ENCODE results near the gene LAMA5.

The LAMA5 gene

DNA sequence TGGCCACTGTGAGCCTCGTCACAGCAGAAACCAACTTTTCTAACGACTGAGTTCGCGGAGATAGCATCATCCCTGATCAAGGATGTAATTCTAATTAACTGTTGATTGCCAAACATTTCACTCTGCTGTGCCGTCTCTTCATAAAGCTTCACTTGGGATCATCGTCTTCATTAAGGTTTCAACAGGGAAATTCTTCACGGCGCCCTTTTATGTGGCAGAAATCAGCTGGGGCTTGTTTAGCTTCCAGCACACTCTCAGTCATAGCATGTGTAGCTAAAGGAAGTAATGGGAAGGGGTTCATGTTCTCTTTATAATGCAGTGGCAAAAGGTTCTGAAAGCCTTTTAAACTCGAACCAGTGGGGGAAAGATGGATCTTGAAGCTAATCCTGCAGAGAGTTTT is 73.2 kb downstream of the LAMA5 start:
- no peaks in the 10 kb centered on the region for H3K79me2 ChIP-seq (ENCODE audit: insufficient read depth, low read depth)
- H3K27ac ChIP-seq = no peak overlapping the region
- TF ChIP-seq, protein P1, sequence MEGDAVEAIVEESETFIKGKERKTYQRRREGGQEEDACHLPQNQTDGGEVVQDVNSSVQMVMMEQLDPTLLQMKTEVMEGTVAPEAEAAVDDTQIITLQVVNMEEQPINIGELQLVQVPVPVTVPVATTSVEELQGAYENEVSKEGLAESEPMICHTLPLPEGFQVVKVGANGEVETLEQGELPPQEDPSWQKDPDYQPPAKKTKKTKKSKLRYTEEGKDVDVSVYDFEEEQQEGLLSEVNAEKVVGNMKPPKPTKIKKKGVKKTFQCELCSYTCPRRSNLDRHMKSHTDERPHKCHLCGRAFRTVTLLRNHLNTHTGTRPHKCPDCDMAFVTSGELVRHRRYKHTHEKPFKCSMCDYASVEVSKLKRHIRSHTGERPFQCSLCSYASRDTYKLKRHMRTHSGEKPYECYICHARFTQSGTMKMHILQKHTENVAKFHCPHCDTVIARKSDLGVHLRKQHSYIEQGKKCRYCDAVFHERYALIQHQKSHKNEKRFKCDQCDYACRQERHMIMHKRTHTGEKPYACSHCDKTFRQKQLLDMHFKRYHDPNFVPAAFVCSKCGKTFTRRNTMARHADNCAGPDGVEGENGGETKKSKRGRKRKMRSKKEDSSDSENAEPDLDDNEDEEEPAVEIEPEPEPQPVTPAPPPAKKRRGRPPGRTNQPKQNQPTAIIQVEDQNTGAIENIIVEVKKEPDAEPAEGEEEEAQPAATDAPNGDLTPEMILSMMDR (conservative IDR thresholded peaks at IDR 0.05; ENCODE audit: low read depth, low read length) = no peak
- no peak overlapping the region for H3K9ac ChIP-seq
- H3K4me3 ChIP-seq (IDR thresholded peaks at IDR 0.05; ENCODE audit: insufficient read depth, low read depth, low read length) = no peak overlapping the region
- no peaks in the 10 kb centered on the region for H3K27me3 ChIP-seq (ENCODE audit: insufficient read depth, low read depth)
- H3K4me1 ChIP-seq (ENCODE audit: low read depth, poor library complexity, severe bottlenecking) = no peaks in the 10 kb centered on the region
- no peaks in the 10 kb centered on the region for H3K36me3 ChIP-seq (ENCODE audit: insufficient read depth)
- no peak overlapping the region for H2AFZ ChIP-seq (ENCODE audit: low read depth)
- H4K20me1 ChIP-seq (ENCODE audit: insufficient read depth) = no peaks in the 10 kb centered on the region
- H3K4me2 ChIP-seq = no peak overlapping the region

DNA sequence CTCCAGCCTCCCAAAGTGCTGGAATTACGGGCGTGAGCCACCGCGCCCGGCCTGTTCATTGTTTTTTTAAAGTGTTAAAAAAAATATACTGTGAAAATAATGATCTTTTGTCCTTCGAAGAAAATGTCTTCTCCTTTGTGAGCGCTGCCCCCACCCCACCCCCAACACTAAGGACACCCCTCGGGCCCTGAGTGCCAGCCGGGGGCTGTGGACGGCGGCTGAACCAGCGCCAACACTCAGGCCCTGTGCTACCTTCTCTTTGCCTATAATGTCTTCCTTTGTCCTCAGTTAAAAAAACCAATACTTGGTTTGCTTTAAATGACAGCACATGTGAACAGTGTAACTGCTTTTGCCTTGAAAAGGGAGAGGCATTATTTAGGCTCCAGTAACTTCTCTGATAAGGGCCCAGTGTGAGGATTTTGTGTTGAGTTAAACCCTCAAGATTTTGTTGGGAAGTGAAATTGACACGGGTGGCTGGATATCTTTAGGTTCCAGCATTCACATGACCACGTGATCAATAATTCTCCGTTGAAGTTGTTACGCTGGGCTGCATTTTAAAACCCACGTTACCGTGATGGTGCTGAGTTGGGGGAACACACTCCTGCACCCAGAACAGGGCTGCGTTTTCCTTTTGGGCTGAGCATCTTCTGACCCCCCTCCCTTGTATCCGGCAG is 73.9 kb downstream of the LAMA5 start:
- Histone ChIP-seq H3K4me1 (ENCODE audit: low read depth, poor library complexity, severe bottlenecking) (no peaks in the 10 kb centered on the region), H3K4me3 (IDR thresholded peaks at IDR 0.05; ENCODE audit: insufficient read depth, low read depth, low read length) (no peak overlapping the region), H3K4me2 (no peak overlapping the region), H3K27me3 (ENCODE audit: insufficient read depth, low read depth) (no peaks in the 10 kb centered on the region), H3K36me3 (ENCODE audit: insufficient read depth) (no peaks in the 10 kb centered on the region), H3K27ac (no peak overlapping the region), H2AFZ (ENCODE audit: low read depth) (no peak overlapping the region), H3K79me2 (ENCODE audit: insufficient read depth, low read depth) (no peaks in the 10 kb centered on the region), H3K9ac (no peak overlapping the region), H4K20me1 (ENCODE audit: insufficient read depth) (no peaks in the 10 kb centered on the region)
- TF ChIP-seq, protein P1 (conservative IDR thresholded peaks at IDR 0.05; ENCODE audit: low read depth, low read length) = no peak

DNA sequence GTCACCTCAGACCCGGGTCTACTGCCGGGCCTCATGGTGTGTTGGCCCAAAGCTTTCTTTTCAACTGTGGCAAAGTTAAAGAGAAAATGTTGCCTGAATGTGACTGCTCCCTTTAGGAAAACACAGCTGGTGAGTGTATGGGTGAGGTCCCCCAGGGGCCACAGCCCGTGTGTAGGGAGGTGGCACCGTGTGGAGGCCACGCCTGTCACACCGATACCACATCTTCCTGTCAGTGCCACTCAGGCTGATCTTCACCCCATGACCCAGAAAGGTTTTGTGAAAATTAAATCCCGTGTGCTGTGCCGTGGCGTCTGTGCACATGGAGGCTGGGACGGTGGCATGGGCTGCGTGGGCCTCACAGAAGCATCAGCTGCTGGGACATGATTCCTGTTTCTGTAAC is 75.0 kb downstream of the LAMA5 start:
- no peak overlapping the region for H2AFZ ChIP-seq (ENCODE audit: low read depth)
- TF ChIP-seq, protein P1 (conservative IDR thresholded peaks at IDR 0.05; ENCODE audit: low read depth, low read length) = no peak
- no peaks in the 10 kb centered on the region for H4K20me1 ChIP-seq (ENCODE audit: insufficient read depth)
- H3K4me1 ChIP-seq (ENCODE audit: low read depth, poor library complexity, severe bottlenecking) = no peaks in the 10 kb centered on the region
- no peak overlapping the region for H3K27ac ChIP-seq
- H3K4me2 ChIP-seq = no peak overlapping the region
- no peaks in the 10 kb centered on the region for H3K36me3 ChIP-seq (ENCODE audit: insufficient read depth)
- H3K9ac ChIP-seq = no peak overlapping the region
- H3K4me3 ChIP-seq (IDR thresholded peaks at IDR 0.05; ENCODE audit: insufficient read depth, low read depth, low read length) = no peak overlapping the region
- no peaks in the 10 kb centered on the region for H3K27me3 ChIP-seq (ENCODE audit: insufficient read depth, low read depth)
- H3K79me2 ChIP-seq (ENCODE audit: insufficient read depth, low read depth) = no peaks in the 10 kb centered on the region

DNA sequence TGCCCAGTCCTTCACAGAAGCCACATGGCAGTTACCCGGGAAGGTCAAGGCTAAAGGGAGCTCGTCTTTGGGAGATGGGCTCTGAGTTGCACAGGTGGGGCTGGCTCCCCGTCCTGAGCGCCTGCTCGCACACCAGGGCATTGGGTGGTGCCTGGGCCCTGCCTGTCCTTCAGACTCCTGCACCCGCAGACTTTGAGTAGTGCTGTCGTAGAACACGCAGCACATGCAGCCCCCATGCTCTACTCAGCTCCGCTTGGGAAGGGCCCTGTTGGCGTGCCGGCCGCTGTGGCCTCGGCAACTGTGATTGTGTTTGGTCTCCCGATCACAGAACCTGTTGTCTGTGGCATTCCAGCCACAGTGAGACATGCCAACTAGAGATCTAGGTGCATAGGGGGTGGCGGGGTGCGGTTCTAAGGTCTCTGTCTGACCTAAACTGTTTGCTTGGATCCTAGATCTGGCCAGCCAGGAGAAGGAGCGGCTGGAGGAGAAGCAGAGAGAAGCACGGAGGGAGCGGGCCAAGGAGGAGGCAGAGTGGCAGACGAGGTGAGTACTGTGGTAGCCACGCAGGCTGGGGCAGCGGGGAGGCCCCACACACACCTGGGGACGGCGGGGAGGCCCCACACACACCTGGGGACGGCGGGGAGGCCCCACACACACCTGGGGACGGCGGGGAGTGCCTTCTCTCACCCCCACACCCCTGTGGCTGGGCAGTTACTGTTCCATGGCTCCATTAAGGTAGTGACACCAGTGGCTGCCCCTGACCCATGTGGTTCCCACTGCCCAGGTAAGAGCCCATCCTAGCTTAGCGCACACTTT is 75.7 kb downstream of the LAMA5 start:
- no peak overlapping the region for H3K27ac ChIP-seq
- no peaks in the 10 kb centered on the region for H4K20me1 ChIP-seq (ENCODE audit: insufficient read depth)
- no peak overlapping the region for H3K9ac ChIP-seq
- H3K4me1 ChIP-seq (ENCODE audit: low read depth, poor library complexity, severe bottlenecking) = no peaks in the 10 kb centered on the region
- H3K79me2 ChIP-seq (ENCODE audit: insufficient read depth, low read depth) = no peaks in the 10 kb centered on the region
- no peaks in the 10 kb centered on the region for H3K36me3 ChIP-seq (ENCODE audit: insufficient read depth)
- H3K4me3 ChIP-seq (IDR thresholded peaks at IDR 0.05; ENCODE audit: insufficient read depth, low read depth, low read length) = no peak overlapping the region
- no peaks in the 10 kb centered on the region for H3K27me3 ChIP-seq (ENCODE audit: insufficient read depth, low read depth)
- TF ChIP-seq, protein P1 (conservative IDR thresholded peaks at IDR 0.05; ENCODE audit: low read depth, low read length) = no peak
- no peak overlapping the region for H2AFZ ChIP-seq (ENCODE audit: low read depth)
- H3K4me2 ChIP-seq = no peak overlapping the region
